GM19240 (cell line): ENCODE data around the gene USP17L22.
"Not testable (repeated sequence)": the region's sequence is repeated elsewhere in the genome, so short reads cannot be mapped to it uniquely, and the experiment has no call there.

Source experiments
- DNase-seq: peaks from one replicate; pipeline ENCODE4 v3.0.0; 2011; ENCODE audit warnings: low spot score; ENCODE audit not compliant: insufficient read length

Gene USP17L22

GRCh38 chr4:9267319-9267718 lies at the start of gene USP17L22:
TSS of gene USP17L22 (plus strand) at chr4:9267619. CDS start at chr4:9267619, 0 bp downstream.
- DNase-seq, result not testable (repeated sequence)

- not testable (repeated sequence) for DNase-seq
Measured at GRCh38 chr4:9219852-9220251, 47.6 kb upstream of the USP17L22 start, which contains the start of gene USP17L12. TSS of gene USP17L12 (plus strand) at chr4:9220152. CDS start at chr4:9220152, 0 bp downstream.

- not testable (repeated sequence) for DNase-seq
Measured at GRCh38 chr4:9224596-9224995, 42.8 kb upstream of the USP17L22 start, which contains the start of gene USP17L13. TSS of gene USP17L13 (plus strand) at chr4:9224896. CDS start at chr4:9224896, 0 bp downstream.

- not testable (repeated sequence) for DNase-seq
Measured at GRCh38 chr4:9230249-9230648, 37.2 kb upstream of the USP17L22 start.

- not testable (repeated sequence) for DNase-seq
Measured at GRCh38 chr4:9234085-9234484, 33.3 kb upstream of the USP17L22 start, which contains the start of gene USP17L15. TSS of gene USP17L15 (plus strand) at chr4:9234385. CDS start at chr4:9234385, 0 bp downstream.

GRCh38 chr4:9238461-9238860 lies 29.0 kb upstream of the USP17L22 start:
- not testable (repeated sequence) for DNase-seq

- not testable (repeated sequence) for DNase-seq
Measured at GRCh38 chr4:9243579-9243978, 23.8 kb upstream of the USP17L22 start, which contains the start of gene USP17L17. TSS of gene USP17L17 (plus strand) at chr4:9243879. CDS start at chr4:9243879, 0 bp downstream.

GRCh38 chr4:9247953-9248680 lies 19.3 kb upstream of the USP17L22 start, which contains the start of gene USP17L18:
TSS of gene USP17L18 (plus strand) at chr4:9248630. CDS start at chr4:9248630, 0 bp downstream.
- not testable (repeated sequence) for DNase-seq

- DNase-seq, result not testable (repeated sequence)
Measured at GRCh38 chr4:9253078-9253477, 14.3 kb upstream of the USP17L22 start, which contains the start of gene USP17L19. TSS of gene USP17L19 (plus strand) at chr4:9253378. CDS start at chr4:9253378, 0 bp downstream.

- not testable (repeated sequence) for DNase-seq
Measured at GRCh38 chr4:9257824-9258223, 9.6 kb upstream of the USP17L22 start, which contains the start of gene USP17L20. TSS of gene USP17L20 (plus strand) at chr4:9258124. CDS start at chr4:9258124, 0 bp downstream.

- DNase-seq, result not testable (repeated sequence)
Measured at GRCh38 chr4:9262572-9262971, 4.8 kb upstream of the USP17L22 start, which contains the start of gene USP17L21. TSS of gene USP17L21 (plus strand) at chr4:9262872. CDS start at chr4:9262872, 0 bp downstream.

- DNase-seq, result not testable (repeated sequence)
Measured at GRCh38 chr4:9271719-9272118, 4.3 kb downstream of the USP17L22 start.
